Measurements from ENCODE around the gene PSTPIP1. TPM values are rescaled to one million over a fixed set of nuclear protein-coding genes. Genes with fewer than 3 reads are reported as not detected.

Gene PSTPIP1
- polyA plus RNA-seq, 2 of the 4 experiments (the other 2 are of a cell fraction), result not detected

DNA sequence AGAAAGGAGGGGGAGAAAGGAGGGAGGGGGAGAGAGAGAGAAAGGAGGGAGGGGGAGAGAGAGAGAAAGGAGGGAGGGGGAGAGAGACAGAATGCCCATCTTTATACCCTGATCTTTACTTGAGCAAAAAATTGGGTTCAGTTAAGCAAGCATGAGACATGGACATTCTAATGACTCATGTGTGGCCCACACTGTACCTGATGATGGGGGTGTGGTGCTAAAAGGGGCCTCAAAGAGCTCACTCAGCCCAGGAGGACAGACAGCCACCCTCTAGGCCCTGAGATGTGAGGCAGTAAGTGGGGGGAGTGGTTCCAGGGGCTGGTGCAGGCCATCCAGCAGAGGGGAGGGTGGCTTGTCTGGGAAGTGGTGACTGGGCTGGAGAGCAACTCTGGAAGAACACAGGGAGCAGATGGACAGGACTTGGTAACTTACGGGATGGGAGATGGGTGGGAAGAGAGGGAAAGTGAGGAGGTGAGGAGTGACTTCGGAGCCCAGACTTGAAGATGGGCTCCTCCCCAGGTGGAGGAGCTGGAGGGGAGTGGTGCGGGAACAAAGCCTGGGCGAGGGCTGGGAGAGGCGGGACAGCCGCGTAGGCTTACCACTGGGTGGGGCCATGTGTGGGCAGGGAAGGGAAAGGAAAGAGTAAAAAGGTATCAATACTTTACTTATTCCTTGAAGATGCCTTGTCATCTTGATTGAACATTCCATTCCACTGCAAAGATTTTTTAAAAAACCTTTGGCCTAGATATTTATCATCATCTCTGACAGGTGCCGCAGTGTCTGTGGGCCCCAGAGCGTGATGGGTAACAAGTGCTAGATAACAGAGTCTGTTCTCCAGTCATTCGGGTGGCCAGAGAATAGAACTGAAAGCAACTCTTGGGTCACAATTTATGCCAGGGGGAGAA is 43.6 kb downstream of the PSTPIP1 start:
- POLR2A ChIA-PET, result no interaction called here
- TF ChIP-seq SMC3 (IDR thresholded peaks at IDR 0.05), result no peak
- no peak for TF ChIP-seq ZFP36 (IDR thresholded peaks at IDR 0.05; ENCODE audit: borderline replicate concordance, partially characterized antibody)
- TF ChIP-seq, protein P1, sequence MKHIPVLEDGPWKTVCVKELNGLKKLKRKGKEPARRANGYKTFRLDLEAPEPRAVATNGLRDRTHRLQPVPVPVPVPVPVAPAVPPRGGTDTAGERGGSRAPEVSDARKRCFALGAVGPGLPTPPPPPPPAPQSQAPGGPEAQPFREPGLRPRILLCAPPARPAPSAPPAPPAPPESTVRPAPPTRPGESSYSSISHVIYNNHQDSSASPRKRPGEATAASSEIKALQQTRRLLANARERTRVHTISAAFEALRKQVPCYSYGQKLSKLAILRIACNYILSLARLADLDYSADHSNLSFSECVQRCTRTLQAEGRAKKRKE (CRISPR knock-in tag; IDR thresholded peaks at IDR 0.05; ENCODE audit: low read depth), result no peak
- TF ChIP-seq HOXA7 (CRISPR knock-in tag; IDR thresholded peaks at IDR 0.05), result no peak
- TF ChIP-seq HES2 (IDR thresholded peaks at IDR 0.05), result no peak
- no peak for TF ChIP-seq ZNF302 (CRISPR knock-in tag; IDR thresholded peaks at IDR 0.05)
- TF ChIP-seq, protein P2, sequence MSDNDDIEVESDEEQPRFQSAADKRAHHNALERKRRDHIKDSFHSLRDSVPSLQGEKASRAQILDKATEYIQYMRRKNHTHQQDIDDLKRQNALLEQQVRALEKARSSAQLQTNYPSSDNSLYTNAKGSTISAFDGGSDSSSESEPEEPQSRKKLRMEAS (IDR thresholded peaks at IDR 0.05), result no peak
- no peak for TF ChIP-seq MYC (IDR thresholded peaks at IDR 0.05; ENCODE audit: borderline replicate concordance, low read length)
- TF ChIP-seq SREBF2 (IDR thresholded peaks at IDR 0.05), result no peak
- no peak for TF ChIP-seq ELK1 (IDR thresholded peaks at IDR 0.05; ENCODE audit: low read depth, low read length)
- TF ChIP-seq ESRRA (IDR thresholded peaks at IDR 0.05; ENCODE audit: borderline replicate concordance, low read length), result no peak
- no peak for TF ChIP-seq RAD21 (conservative IDR thresholded peaks at IDR 0.05 in 1 of 2, IDR thresholded peaks at IDR 0.05 in 1 of 2)
- no peak for TF ChIP-seq FOSB (CRISPR knock-in tag; IDR thresholded peaks at IDR 0.05)
- no peak for TF ChIP-seq HOXB5 (CRISPR knock-in tag; IDR thresholded peaks at IDR 0.05)
- TF ChIP-seq, protein P3, sequence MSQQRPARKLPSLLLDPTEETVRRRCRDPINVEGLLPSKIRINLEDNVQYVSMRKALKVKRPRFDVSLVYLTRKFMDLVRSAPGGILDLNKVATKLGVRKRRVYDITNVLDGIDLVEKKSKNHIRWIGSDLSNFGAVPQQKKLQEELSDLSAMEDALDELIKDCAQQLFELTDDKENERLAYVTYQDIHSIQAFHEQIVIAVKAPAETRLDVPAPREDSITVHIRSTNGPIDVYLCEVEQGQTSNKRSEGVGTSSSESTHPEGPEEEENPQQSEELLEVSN (IDR thresholded peaks at IDR 0.05; ENCODE audit: borderline replicate concordance, low read depth), result no peak
- no peak for TF ChIP-seq EHF (CRISPR knock-in tag; IDR thresholded peaks at IDR 0.05)
- no peak for TF ChIP-seq CBX2 (IDR thresholded peaks at IDR 0.05; ENCODE audit: borderline replicate concordance, low read depth)
- TF ChIP-seq CEBPB (IDR thresholded peaks at IDR 0.05), result no peak
- Histone ChIP-seq H3K27ac (no peak overlapping the region), H3K9me3 (peaks cover 8% of the 10 kb centered on the region; the same call in 2 of the 3 replicates), H3K4me3 (no peak overlapping the region), H3K4me2 (no peak overlapping the region), H3K4me1 (no peaks in the 10 kb centered on the region)
- ATAC-seq, result no peak
- WGBS (ENCODE audit: missing lambda C conversion rate), result no CpG with 5 or more reads among the region's 10 CpGs
- DNase-seq (ENCODE audit: low read depth in 1 of 2, low spot score in 1 of 2), result no peak
- CTCF ChIA-PET, result interaction anchor here (4.0 to 7.4 kb wide), 2 partner anchors 7 to 15 kb away, joined by 29 to 76 read pairs; no protein-coding TSS in a partner anchor
- no peak for FAIRE-seq

- Histone ChIP-seq H3K9me3 (peaks cover 8% of the 10 kb centered on the region; the same call in 2 of the 3 replicates), H3K27ac (no peak overlapping the region), H3K4me1 (no peaks in the 10 kb centered on the region), H3K4me3 (no peak overlapping the region), H3K4me2 (no peak overlapping the region)
- ATAC-seq (no peak), FAIRE-seq (no peak), DNase-seq (ENCODE audit: low read depth in 1 of 2, low spot score in 1 of 2) (no peak)
- WGBS (ENCODE audit: missing lambda C conversion rate), result no CpG with 5 or more reads among the region's 5 CpGs
- POLR2A ChIA-PET, result no interaction called here
- CTCF ChIA-PET, result no interaction called here
- TF ChIP-seq CHD2 (IDR thresholded peaks at IDR 0.05; ENCODE audit: low read length, partially characterized antibody), result no peak
- no peak for TF ChIP-seq PHF8 (IDR thresholded peaks at IDR 0.05; ENCODE audit: borderline replicate concordance, low read depth)
- TF ChIP-seq, protein P1 (CRISPR knock-in tag; IDR thresholded peaks at IDR 0.05; ENCODE audit: low read depth), result no peak
- no peak for TF ChIP-seq HMGXB4 (CRISPR knock-in tag; IDR thresholded peaks at IDR 0.05; ENCODE audit: borderline replicate concordance)
- TF ChIP-seq RNF2 (IDR thresholded peaks at IDR 0.05; ENCODE audit: borderline replicate concordance, low read depth), result no peak
- no peak for TF ChIP-seq HEYL (CRISPR knock-in tag; IDR thresholded peaks at IDR 0.05)
- no peak for TF ChIP-seq SMC3 (IDR thresholded peaks at IDR 0.05)
- TF ChIP-seq KDM1A (IDR thresholded peaks at IDR 0.05; ENCODE audit: low read depth), result no peak
- TF ChIP-seq ELK1 (IDR thresholded peaks at IDR 0.05; ENCODE audit: low read depth, low read length), result no peak
- TF ChIP-seq CEBPB (IDR thresholded peaks at IDR 0.05), result no peak
- no peak for TF ChIP-seq MAZ (IDR thresholded peaks at IDR 0.05; ENCODE audit: borderline replicate concordance, low read depth, low read length)
- TF ChIP-seq RARB (CRISPR knock-in tag; IDR thresholded peaks at IDR 0.05), result no peak
- TF ChIP-seq ZNF302 (CRISPR knock-in tag; IDR thresholded peaks at IDR 0.05), result no peak
- no peak for TF ChIP-seq EHMT2 (IDR thresholded peaks at IDR 0.05; ENCODE audit: low read depth)
- TF ChIP-seq ZSCAN20 (CRISPR knock-in tag; IDR thresholded peaks at IDR 0.05), result no peak
- TF ChIP-seq EP300 (IDR thresholded peaks at IDR 0.05), result no peak
These were observed 44.2 kb downstream of the PSTPIP1 start for GRCh38 chr15:77039217-77039533.
